Stimulated activated CD8-positive, alpha-beta memory T cell treated with anti-CD3 and anti-CD28 coated beads, Interleukin-12 subunit alpha, Interleukin-12 subunit beta, amount 100 ng/mL, for 1 hour (primary cell): Measurements from ENCODE around the gene SLC17A5.
"Not testable (repeated sequence)": the region's sequence is repeated elsewhere in the genome, so short reads cannot be mapped to it uniquely, and the experiment has no call there.

Experiments
- DNase-seq: peaks from one replicate; pipeline ENCODE4 v3.0.0-alpha.2; 2020; ENCODE audit warnings: low read depth

SLC17A5 gene

DNA sequence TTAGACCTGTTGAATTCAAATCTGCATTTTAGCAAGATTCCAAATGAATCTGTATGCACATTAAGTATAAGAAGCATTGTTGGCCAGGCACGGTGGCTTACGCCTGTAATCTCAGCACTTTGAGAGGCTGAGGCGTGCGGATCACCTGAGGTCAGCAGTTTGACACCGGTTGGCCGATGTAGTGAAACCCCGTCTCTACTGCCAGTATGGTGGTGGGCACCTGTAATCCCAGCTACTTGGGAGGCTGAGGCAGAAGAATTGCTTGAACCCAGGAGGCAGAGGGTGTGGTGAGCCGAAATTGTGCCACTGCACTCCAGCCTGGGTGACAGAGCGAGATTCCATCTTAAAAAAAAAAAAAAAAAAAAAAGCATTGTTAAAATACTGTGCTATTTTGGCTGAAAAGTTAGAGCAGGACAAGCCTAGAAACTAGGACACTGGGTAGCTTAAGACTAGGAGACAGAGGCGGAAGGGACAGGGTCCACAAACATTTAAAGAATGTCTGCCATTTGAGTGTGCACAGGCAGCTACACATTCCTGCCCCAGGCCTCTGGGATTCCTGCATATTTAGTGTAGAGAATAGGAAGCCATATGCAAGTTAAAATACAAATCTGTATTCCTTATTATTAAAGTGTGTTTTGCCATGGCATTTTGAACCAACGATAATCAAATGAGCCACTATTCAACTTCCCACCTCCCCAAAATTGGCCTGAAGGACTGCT is 87.9 kb downstream of the SLC17A5 start:
- DNase-seq, result no peak

DNA sequence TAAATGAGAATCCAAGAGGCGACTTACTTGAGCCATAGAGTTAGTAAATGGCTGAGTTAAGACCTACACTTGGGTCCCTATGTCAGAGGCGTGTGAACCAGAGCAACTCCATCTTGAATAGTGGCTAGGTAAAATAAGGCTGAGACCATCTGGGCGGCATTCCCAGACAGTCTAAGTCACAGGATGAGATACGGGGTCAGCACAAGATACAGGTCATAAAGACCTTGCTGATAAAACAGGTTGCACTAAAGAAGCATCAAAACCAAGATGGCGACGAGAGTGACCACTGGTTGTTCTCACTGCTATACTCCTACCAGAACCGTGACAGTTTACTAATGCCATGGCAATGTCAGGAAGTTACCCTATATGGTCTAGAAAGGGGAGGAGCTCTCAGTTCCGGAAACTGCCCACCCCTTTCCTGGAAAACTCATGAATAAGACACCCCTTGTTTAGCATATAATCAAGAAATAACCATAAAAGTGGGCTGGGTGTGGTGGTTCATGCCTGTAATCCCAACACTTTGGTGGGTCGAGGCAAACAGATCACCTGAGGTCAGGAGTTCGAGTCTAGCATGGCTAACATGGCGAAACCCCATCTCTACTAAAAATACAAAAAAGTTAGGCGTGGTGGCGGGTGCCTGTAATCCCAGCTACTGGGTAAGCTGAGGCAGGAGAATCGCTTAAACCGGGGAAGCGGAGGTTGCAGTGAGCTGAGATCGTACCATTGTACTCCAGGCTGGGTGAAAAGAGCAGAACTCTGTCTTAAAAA is 89.0 kb downstream of the SLC17A5 start:
- DNase-seq, result no peak

DNA sequence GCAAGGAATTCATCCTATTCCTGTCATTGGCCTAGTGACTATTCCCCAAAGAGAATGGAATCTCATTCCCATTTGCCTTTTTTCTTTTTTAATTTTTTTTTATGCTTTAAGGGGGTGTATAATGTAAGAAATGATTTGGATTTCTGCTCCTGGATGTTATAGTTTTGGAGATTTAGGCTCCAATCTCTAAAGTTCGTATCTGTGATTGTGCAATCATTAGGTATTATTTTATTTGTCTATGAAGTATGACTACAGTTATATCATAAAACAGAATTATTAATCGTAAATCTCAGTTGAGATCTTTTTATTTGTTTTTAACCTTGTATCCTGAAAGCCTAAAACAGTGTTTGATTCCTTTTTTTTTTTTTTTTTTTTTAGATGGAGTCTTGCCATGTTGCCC is 91.2 kb downstream of the SLC17A5 start:
- DNase-seq, result no peak

DNA sequence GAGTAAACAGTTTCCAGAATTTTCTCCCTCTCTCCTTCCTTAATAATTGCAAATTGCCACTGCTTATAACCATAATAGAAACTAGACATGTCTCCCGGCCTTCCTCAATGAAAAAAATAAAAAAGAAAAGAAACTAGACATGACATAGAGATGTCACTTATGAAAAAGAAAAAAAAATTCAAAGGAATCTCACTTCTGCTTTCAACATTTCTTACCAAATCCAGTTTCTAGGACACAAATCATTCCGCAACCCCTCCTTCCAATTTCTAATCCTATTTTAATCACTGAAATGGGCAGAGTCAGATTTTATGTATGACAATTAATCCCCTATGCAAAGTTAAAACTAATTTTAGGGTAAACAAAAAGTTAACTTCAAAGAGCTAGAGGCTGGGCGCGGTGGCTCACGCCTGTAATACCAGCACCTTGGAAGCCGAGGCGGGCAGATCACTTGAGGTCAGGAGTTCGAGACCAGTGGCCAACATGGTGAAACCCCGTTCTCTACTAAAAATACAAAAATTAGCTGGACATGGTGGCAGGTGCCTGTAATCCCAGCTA is 92.9 kb downstream of the SLC17A5 start:
- no peak for DNase-seq

DNA sequence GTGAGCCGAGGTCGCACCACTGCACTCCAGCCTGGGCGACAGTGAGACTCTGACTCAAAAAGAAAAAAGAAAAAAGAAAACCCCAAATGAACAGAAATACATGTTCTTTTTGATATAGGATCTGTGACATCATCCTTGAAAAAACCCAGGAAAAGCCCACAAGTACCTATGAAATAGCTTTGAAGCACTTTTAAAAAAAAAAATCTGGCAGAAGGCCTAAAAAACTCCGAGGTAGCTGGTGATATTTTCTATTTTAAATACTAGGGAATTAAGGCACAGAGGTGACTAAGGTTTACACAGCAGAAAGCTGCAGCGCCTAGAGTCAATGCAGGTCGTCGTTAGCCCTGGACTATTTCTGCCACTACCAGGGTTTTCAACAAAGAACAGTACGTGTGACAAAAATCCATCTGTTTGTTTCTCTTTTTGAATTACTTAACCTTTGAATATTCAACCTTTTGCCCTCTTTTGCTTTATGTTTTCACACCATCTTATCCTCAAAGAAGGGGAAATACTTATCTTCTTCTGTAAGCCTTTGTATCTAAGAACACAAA is 93.5 kb downstream of the SLC17A5 start:
- DNase-seq, result no peak

DNA sequence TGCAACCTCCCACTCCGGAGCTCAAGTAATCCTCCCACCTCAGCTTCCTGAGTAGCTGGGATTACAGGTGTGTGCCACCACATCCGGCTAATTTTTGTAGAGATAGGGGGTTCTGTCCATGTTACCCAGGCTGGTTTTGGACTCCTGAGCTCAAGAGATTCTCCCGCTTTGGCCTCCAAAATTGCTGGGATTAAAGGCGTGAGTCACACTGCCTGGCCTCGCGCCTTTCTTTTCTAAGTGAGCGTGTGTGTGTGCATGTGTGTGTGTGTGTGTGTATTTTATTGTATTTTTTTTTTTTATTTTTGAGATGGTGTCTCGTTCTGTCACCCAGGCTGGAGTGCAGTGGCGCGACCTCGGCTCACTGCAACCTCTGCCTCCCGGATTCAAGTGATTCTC is 94.4 kb downstream of the SLC17A5 start:
- not testable (repeated sequence) for DNase-seq

DNA sequence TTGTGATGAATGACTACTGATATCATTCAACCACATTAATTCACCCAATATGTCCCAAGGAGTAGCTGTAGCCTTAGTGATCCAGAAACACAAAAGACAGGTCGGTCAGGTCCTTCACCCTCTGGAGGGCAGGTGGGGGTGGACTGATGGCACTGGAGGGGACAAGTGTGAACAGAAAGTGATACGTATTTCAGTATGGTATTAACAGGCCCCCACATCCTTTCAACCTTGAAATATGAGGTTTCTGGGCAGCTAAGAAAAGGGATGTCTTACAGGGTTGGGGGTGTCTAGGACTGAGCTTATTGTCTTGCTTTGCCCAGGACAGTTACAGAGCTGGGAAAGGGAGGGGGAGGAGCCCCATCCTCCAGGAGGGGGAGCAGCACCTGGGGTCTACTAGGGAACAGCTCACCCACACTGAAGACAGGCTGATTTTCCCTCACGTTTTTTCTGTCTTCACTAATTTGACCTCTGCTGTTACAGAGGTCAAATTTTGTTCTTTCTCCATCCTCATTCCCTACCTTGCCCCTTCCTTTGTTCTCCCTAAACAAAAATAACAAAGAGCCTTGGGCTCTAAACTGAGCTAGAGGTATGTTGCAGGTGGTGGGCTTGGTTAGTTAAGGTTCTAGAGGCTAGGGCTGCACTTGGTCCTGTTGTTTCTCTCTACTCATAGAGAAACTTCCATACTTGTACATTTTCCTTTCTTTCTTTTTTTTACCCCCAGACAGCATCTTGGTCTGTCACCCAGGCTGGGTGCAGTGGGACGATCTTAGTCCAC is 95.0 kb downstream of the SLC17A5 start:
- no peak for DNase-seq

DNA sequence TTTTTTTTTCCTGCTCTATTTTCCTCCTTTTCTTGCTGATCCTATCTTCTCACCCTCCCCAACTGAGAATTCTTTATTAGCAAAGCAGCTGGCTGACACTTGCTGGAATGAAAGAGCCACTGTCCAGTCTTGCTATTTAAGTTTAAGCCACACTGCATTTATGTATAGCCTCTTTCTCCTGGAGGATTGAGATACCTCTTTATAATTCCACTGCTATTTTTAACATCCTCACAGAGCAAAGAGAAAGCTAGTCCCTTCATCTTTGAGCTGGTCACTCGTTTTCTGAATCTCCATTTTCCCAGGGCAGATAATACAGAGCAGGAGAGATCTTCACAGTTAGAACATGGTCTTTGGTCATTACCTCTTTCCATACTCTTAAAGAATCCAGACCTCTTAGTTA is 97.0 kb downstream of the SLC17A5 start:
- no peak for DNase-seq

DNA sequence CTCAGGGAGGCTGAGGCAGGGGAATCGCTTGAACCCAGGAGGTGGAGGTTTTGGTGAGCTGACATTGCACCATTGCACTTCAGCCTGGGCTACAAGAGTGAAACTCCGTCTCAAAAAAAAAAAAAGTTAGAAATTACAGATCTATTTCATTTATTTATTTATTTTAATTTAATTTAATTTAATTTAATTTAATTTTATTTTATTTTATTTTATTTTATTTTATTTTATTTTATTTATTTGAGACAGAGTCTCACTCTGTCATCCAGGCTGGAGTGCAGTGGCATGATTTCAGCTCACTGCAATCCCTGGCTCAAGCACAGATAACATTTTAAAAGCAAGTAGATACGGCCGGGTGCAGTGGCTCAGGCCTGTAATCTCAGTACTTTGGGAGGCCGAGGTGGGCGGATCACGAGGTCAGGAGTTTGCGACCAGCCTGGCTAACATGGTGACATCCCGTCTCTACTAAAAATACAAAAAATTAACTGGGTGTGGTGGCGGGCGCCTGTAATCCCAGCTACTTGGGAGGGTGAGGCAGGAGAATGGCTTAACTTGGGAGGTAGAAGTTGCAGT is 98.3 kb downstream of the SLC17A5 start:
- not testable (repeated sequence) for DNase-seq

DNA sequence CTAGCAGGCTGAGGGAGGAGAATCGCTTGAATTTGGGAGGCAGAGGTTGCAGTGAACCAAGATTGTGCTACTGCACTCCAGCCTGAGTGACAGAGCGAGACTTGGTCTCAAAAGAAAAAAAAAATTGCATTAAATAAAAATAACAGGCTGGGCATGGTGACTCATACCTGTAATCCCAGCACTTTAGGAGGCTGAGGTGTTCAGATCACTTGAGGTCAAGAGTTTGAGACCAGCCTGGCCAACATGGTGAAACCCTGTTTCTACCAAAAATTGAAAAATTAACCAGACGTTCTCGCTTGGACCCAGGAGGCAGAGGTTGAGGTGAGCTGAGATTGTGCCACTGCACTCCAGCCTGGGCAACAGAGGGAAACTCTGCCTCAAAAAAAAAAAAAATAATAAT is 102.7 kb downstream of the SLC17A5 start:
- DNase-seq, result not testable (repeated sequence)

DNA sequence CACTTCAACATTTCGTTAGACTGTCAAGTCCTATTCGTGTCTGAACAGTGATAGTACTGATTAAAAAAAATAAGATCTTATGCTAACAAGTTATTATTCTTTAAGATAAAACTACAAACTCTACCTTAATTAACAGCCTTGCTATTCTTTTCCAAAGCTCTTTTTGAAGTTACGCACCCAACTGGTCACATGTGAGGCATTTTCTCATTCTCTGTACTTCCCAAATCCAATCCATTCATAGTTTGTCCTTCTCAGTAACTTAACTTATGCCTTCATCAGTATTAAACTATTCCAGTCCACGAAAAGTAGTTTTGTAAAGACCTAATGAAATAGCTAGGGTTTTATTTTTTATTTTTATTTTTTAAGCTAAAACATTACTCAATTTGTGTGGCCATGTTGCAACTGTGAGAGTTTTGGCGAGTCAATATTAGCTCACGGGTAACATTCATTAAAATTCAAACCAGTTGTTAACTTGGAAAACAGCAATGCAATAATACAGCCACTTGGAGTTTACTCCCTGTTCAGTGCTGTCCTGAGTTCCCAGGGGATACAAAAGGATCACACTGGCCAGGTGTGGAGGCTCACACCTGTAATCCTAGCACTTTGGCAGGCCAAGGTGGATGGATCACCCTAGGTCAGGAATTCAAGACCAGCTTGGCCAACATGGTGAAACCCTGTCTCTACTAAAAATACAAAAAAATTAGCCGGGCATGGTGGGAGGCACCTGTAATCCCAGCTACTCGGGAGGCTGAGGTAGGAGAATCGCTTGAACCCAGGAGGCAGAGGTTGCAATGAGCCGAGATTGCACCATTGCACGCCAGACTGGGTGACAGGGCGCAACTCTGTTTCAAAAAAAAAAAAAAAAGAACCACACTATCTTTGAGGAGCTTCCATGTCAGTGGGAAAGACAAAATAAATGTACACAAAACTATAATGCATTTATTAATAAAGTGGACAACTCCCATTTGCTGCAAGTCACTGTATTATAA is 105.0 kb downstream of the SLC17A5 start:
- no peak for DNase-seq

DNA sequence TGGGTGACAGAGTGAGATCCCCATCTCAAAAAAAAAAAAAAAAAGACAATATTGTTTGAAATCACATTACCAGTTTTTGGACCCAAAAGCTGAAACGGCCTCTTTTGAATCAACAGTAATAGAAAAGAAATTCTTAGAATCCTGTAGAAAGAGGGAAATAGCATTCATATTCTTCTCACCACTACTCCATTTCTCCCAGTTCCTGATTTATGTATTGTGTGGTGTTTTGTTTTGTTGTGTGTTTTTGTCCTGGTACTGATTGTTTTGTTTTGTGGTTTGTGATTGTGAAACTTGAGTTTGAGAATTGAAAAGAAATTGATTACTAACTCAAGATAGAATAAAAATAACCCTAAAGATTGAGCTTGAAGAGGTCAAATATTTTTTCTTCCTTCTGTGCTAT is 106.8 kb downstream of the SLC17A5 start:
- DNase-seq, result no peak
